ENCODE results near the gene SOX21.
A peak's percentile ranks its signal among the peaks of the same experiment; 100 is the strongest.

The SOX21 gene

GRCh38 chr13:94709001-94709834 lies 3.1 kb downstream of the SOX21 start:
- no peak for TF ChIP-seq CTCF (IDR thresholded peaks at IDR 0.05; ENCODE audit: insufficient read depth, low read depth, low read length, missing control alignments)
- no peak for DNase-seq (ENCODE audit: low read depth)
- no peak overlapping the region for H3K4me3 ChIP-seq (ENCODE audit: low read length)

- TF ChIP-seq CTCF (IDR thresholded peaks at IDR 0.05; ENCODE audit: insufficient read depth, low read depth, low read length, missing control alignments): no peak
- H3K4me3 ChIP-seq (ENCODE audit: low read length): peak overlapping the region; percentile 21
- no peak for DNase-seq (ENCODE audit: low read depth)
These were observed 4.1 kb downstream of the SOX21 start for GRCh38 chr13:94708031-94708859.

DNA sequence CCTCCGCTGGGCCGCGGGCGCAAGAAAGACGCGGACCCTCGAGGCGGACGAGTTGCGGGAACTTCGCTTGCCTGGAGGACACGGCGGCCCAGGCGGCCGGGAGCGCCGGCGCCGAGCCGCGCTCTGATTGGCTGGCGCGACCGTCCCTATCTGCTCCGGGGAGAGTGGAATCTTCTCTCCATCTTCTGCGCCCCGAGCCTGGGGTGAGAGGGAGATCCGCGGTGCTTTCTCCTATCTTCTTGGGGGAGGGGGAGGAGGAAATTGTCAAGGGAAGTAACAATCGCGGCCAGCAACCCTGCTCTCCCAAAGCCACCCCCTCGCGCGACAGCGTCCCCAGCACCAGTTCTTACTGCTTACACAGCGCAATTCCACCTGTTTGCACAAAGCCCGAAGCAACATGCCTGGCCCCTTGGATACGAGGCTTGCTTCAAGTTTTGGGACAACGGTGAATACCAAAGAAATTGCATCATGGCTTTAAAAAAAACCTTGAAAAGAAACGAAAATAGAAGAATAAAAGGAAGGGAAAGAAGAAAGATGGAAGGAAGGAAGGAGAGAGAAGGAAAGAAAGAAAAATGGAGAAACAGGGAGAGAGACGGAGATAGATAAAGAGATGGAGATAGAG lies 4.8 kb downstream of the SOX21 start:
- peak overlapping the region; percentile 21 for H3K4me3 ChIP-seq (ENCODE audit: low read length)
- no peak for DNase-seq (ENCODE audit: low read depth)
- TF ChIP-seq CTCF (IDR thresholded peaks at IDR 0.05; ENCODE audit: insufficient read depth, low read depth, low read length, missing control alignments): no peak

- no peak for TF ChIP-seq CTCF (IDR thresholded peaks at IDR 0.05; ENCODE audit: insufficient read depth, low read depth, low read length, missing control alignments)
- DNase-seq (ENCODE audit: low read depth): no peak
- peak overlapping the region; percentile 21 for H3K4me3 ChIP-seq (ENCODE audit: low read length)
These were observed 5.4 kb downstream of the SOX21 start for GRCh38 chr13:94706843-94707399.

- no peak overlapping the region for H3K4me3 ChIP-seq (ENCODE audit: low read length)
- no peak for DNase-seq (ENCODE audit: low read depth)
- no peak for TF ChIP-seq CTCF (IDR thresholded peaks at IDR 0.05; ENCODE audit: insufficient read depth, low read depth, low read length, missing control alignments)
These were observed 6.1 kb downstream of the SOX21 start for GRCh38 chr13:94706101-94706842.
